SK-N-SH (cell line): ENCODE data around the gene ITGB8.

Experiments used
- CHD2 ChIP-seq: fragments of 150-350 bp; IDR thresholded peaks from 2 replicates; pipeline ENCODE4 v1.6.1; 2018; ENCODE audit warnings: low read length; ENCODE audit not compliant: partially characterized antibody
- CTCF ChIP-seq: fragments of 200-600 bp; sonication (generic); IDR thresholded peaks from 2 replicates; pipeline ENCODE4 v1.6.1; 2017; ENCODE audit warnings: antibody characterized with exemption, mild to moderate bottlenecking, moderate library complexity
- EP300 ChIP-seq, 2 experiments: IDR thresholded peaks; 2 replicates each; pipeline versions ENCODE4 v1.4.0 to v1.6.1; 2012; ENCODE audit warnings: borderline replicate concordance in 1 of 2, low read depth in 1 of 2, low read length in 1 of 2
- FOXM1 ChIP-seq: IDR thresholded peaks from 2 replicates; pipeline ENCODE4 v1.4.0; 2012; ENCODE audit warnings: low read depth, mild to moderate bottlenecking
- GATA2 ChIP-seq: sonication (generic); formaldehyde crosslinking; IDR thresholded peaks from 2 replicates; pipeline ENCODE4 v1.5.0; 2020; ENCODE audit warnings: mild to moderate bottlenecking, missing genetic modification reagents
- JUND ChIP-seq: IDR thresholded peaks from 2 replicates; pipeline ENCODE4 v1.4.0; 2012
- NRF1 ChIP-seq: IDR thresholded peaks from 2 replicates; pipeline ENCODE4 v1.6.1; 2012; ENCODE audit warnings: low read depth, mild to moderate bottlenecking, low read length
- POLR2AphosphoS5 ChIP-seq: IDR thresholded peaks from 2 replicates; pipeline ENCODE4 v1.6.1; 2012; ENCODE audit warnings: low read depth, low read length
- REST ChIP-seq: IDR thresholded peaks from 2 replicates; pipeline ENCODE4 v1.6.1; 2012; ENCODE audit warnings: mild to moderate bottlenecking, low read depth, low read length, moderate library complexity
- RFX5 ChIP-seq: IDR thresholded peaks from 2 replicates; pipeline ENCODE4 v1.6.1; 2012; ENCODE audit warnings: mild to moderate bottlenecking, improper control_type of control experiment, low read length
- TAF1 ChIP-seq: IDR thresholded peaks from 2 replicates; pipeline ENCODE4 v1.6.1; 2012; ENCODE audit warnings: low read depth, mild to moderate bottlenecking, low read length, moderate library complexity, borderline replicate concordance
- USF2 ChIP-seq: fragments of 150-350 bp; IDR thresholded peaks from 2 replicates; pipeline ENCODE4 v1.6.1; 2017; ENCODE audit warnings: antibody characterized with exemption, low read length, low read depth, borderline replicate concordance

GRCh38 chr7:20417675-20418382 lies 87.1 kb downstream of the ITGB8 start:
- TF ChIP-seq CTCF = no peak
- TF ChIP-seq EP300 (IDR thresholded peaks at IDR 0.05; ENCODE audit: borderline replicate concordance in 1 of 2, low read depth in 1 of 2, low read length in 1 of 2) = no peak
- no peak for TF ChIP-seq JUND
- no peak for TF ChIP-seq USF2
- no peak for TF ChIP-seq REST
- TF ChIP-seq TAF1 = no peak
- no peak for TF ChIP-seq CHD2
- no peak for TF ChIP-seq FOXM1
- TF ChIP-seq POLR2AphosphoS5 = no peak
- TF ChIP-seq RFX5 = no peak
- TF ChIP-seq NRF1 = no peak
- TF ChIP-seq GATA2 = no peak
